ENCODE data around the gene IVD.

- no peak for TF ChIP-seq CTCF (conservative IDR thresholded peaks at IDR 0.05)
- no peak for TF ChIP-seq ZFX (IDR thresholded peaks at IDR 0.05)
These were observed 35.6 kb upstream of the IVD start for GRCh38 chr15:40369971-40370370.
